HCT116 (cell line): Measurements from ENCODE around the gene DCTN5. TPM values are rescaled to one million over a fixed set of nuclear protein-coding genes. Genes with fewer than 3 reads are reported as not detected.
"Not testable (repeated sequence)": the region's sequence is repeated elsewhere in the genome, so short reads cannot be mapped to it uniquely, and the experiment has no call there.

Experiments
- ATAC-seq: fragments of 200-7000 bp; cut with Tn5 transposase; 2 replicates; pipeline ENCODE4 v1.9.1; 2020; ENCODE audit warnings: mild to moderate bottlenecking, moderate library complexity
- BruUV-seq: library from RNA; stranded (reverse); fragments of 400-500 nt; replicated peaks from 2 replicates; lab custom pipeline; 2021; lab: Mats Ljungman, UMichigan
- CTCF ChIA-PET: fragments of 300-600 bp; sonication (Branson Sonifier 250); formaldehyde crosslinking; loops from one replicate; lab custom pipeline; 2021; ENCODE audit warnings: antibody characterized with exemption; lab: Charles Lee
- POLR2A ChIA-PET: fragments of 300-600, 350-600 bp; sonication (Branson Sonifier 250); formaldehyde crosslinking; loops from one replicate; lab custom pipeline; 2021; ENCODE audit warnings: antibody characterized with exemption; lab: Charles Lee
- RAD21 ChIA-PET, 2 experiments: fragments of 300-600 bp; sonication (Branson Sonifier 250); formaldehyde crosslinking; loops; one replicate each; lab custom pipeline; 2023; ENCODE audit warnings: low total read pairs in 2 of 2; ENCODE audit not compliant: uncharacterized antibody in 2 of 2, unreplicated experiment in 2 of 2, low non-redundant PET in 1 of 2; lab: Charles Lee
- DNase-seq: peaks from one replicate; pipeline ENCODE4 v3.0.0-alpha.2; 2010; ENCODE audit warnings: low read depth, low spot score
- H2AFZ ChIP-seq: fragments of 200-600 bp; shearing (Covaris generic), sonication (generic); 2 replicates; pipeline ENCODE4 v1.6.1; 2017; ENCODE audit warnings: low read depth, mixed run types, mixed read lengths, antibody characterized with exemption, low read length; ENCODE audit not compliant: poor library complexity, severe bottlenecking
- H3K27ac ChIP-seq: 2 replicates; pipeline ENCODE4 v1.5.1; 2012; ENCODE audit warnings: low read depth, low read length
- H3K27me3 ChIP-seq: fragments of 200-600 bp; sonication (generic); 2 replicates; pipeline ENCODE4 v1.6.1; 2016; ENCODE audit warnings: mixed run types, low read length, mixed read lengths; ENCODE audit not compliant: insufficient read depth
- H3K36me3 ChIP-seq, 2 experiments: fragments of 200-500 bp in 1 of 2; fragments of 200-600 bp in 1 of 2; sonication (Bioruptor generic) in 1 of 2; sonication (generic) in 1 of 2; 2 replicates each; pipeline versions ENCODE4 v1.5.1 to v1.6.1; 2014 to 2016; ENCODE audit warnings: low read length in 2 of 2, inconsistent platforms in 1 of 2, mixed read lengths in 1 of 2, mixed run types in 1 of 2; ENCODE audit not compliant: insufficient read depth in 2 of 2, control insufficient read depth in 1 of 2
- H3K4me1 ChIP-seq, 2 experiments: fragments of 200-600 bp in 1 of 2; sonication (generic) in 1 of 2; 2 replicates each; pipeline versions ENCODE4 v1.5.1 to v1.6.1; 2012 to 2017; ENCODE audit warnings: low read length in 2 of 2, inconsistent platforms in 1 of 2, mild to moderate bottlenecking in 1 of 2, mixed read lengths in 1 of 2, mixed run types in 1 of 2, moderate library complexity in 1 of 2; ENCODE audit not compliant: insufficient read depth in 2 of 2, control insufficient read depth in 1 of 2
- H3K4me2 ChIP-seq: fragments of 200-600 bp; sonication (generic); 2 replicates; pipeline ENCODE4 v1.6.1; 2017; ENCODE audit warnings: mixed run types, low read length, mixed read lengths
- H3K4me3 ChIP-seq, 2 experiments: fragments of 200-600 bp in 1 of 2; sonication (generic) in 1 of 2; replicated peaks in 1 of 2; 2 replicates each; pipeline ENCODE4 v1.5.1; 2011 to 2016; ENCODE audit warnings: low read length in 2 of 2, control low read depth in 1 of 2, low read depth in 1 of 2, mild to moderate bottlenecking in 1 of 2, mixed read lengths in 1 of 2, mixed run types in 1 of 2
- H3K79me2 ChIP-seq: fragments of 200-600 bp; sonication (generic); 2 replicates; pipeline ENCODE4 v1.6.1; 2017; ENCODE audit warnings: mild to moderate bottlenecking, mixed run types, low read length, moderate library complexity, mixed read lengths; ENCODE audit not compliant: insufficient read depth
- H3K9ac ChIP-seq: fragments of 200-600 bp; sonication (generic); 2 replicates; pipeline ENCODE4 v1.6.1; 2016; ENCODE audit warnings: low read length, mixed read lengths
- H3K9me2 ChIP-seq: fragments of 200-600 bp; sonication (generic), shearing (Covaris generic); 2 replicates; pipeline ENCODE4 v1.6.1; 2017; ENCODE audit warnings: mixed run types, mild to moderate bottlenecking, moderate library complexity; ENCODE audit not compliant: insufficient read depth
- H3K9me3 ChIP-seq, 2 experiments: fragments of 200-500 bp in 1 of 2; fragments of 200-600 bp in 1 of 2; sonication (Bioruptor generic) in 1 of 2; sonication (generic) in 1 of 2; 2 replicates each; pipeline ENCODE4 v1.6.1; 2014 to 2017; ENCODE audit warnings: low read length in 2 of 2, mixed read lengths in 2 of 2, inconsistent platforms in 1 of 2, low read depth in 1 of 2, mild to moderate bottlenecking in 1 of 2, mixed run types in 1 of 2, moderate library complexity in 1 of 2; ENCODE audit not compliant: control insufficient read depth in 1 of 2, insufficient read depth in 1 of 2
- H4K20me1 ChIP-seq: fragments of 200-600 bp; sonication (generic), shearing (Covaris generic); 2 replicates; pipeline ENCODE4 v1.6.1; 2017; ENCODE audit warnings: mixed run types, mild to moderate bottlenecking, moderate library complexity; ENCODE audit not compliant: insufficient read depth
- EZH2 ChIP-seq: fragments of 200-600 bp; sonication (generic); IDR thresholded peaks from 2 replicates; pipeline ENCODE4 v1.6.1; 2017; ENCODE audit warnings: antibody characterized with exemption, mixed run types
- EZH2phosphoT487 ChIP-seq: fragments of 200-600 bp; IDR thresholded peaks from 2 replicates; pipeline ENCODE4 v1.6.1; 2018; ENCODE audit warnings: antibody characterized with exemption, borderline replicate concordance
- JUND ChIP-seq: IDR thresholded peaks from 2 replicates; pipeline ENCODE4 v1.6.1; 2012
- TCF7L2 ChIP-seq: IDR thresholded peaks from 2 replicates; pipeline ENCODE4 v1.7.0; 2011; ENCODE audit warnings: borderline replicate concordance, inconsistent platforms; ENCODE audit not compliant: insufficient read depth, insufficient read length; ENCODE audit errors: extremely low read depth
- YY1 ChIP-seq: IDR thresholded peaks from 2 replicates; pipeline ENCODE4 v1.6.1; 2011; ENCODE audit warnings: low read length, low read depth, moderate library complexity, mild to moderate bottlenecking; ENCODE audit not compliant: insufficient replicate concordance; ENCODE audit errors: extremely low read depth
- intact Hi-C: fragments of 100-400 bp; cut with micrococcal nuclease; formaldehyde crosslinking; loops from 2 replicates; pipeline ENCODE4 v1.10.0; 2022
- total RNA-seq: library from RNA; stranded (reverse); gene quantifications from one replicate; pipeline ENCODE4 v1.2.1, GENCODE V29; 2021; ENCODE audit not compliant: unreplicated experiment
- TF ChIP-seq, protein P1 (sequence below), 3 experiments: fragments of 200-600 bp in 1 of 3; sonication (generic) in 1 of 3; IDR thresholded peaks in 2 of 3; conservative IDR thresholded peaks in 1 of 3; 2 replicates each; pipeline ENCODE4 v1.5.1; 2012 to 2017; ENCODE audit warnings: low read depth in 2 of 3, low read length in 2 of 3, antibody characterized with exemption in 1 of 3, borderline replicate concordance in 1 of 3, control low read depth in 1 of 3, mild to moderate bottlenecking in 1 of 3, mixed read lengths in 1 of 3, mixed run types in 1 of 3, moderate library complexity in 1 of 3; ENCODE audit not compliant: insufficient read depth in 1 of 3

Gene DCTN5
- total RNA-seq, 1 experiment from 2014 or later: 42.9 TPM

GRCh38 chr16:23609929-23610328, 31.3 kb upstream of the DCTN5 start:
- ChIA-PET RAD21 (no interaction called here), POLR2A (no interaction called here), CTCF (interaction anchor here (2.0 kb wide), 1 partner anchor 13 kb away, joined by 7 read pairs; the partner anchor contains the start of gene NDUFAB1)
- DNase-seq (no peak), ATAC-seq (no peak)
- H3K36me3 ChIP-seq: peaks cover 6 to 8% of the 10 kb centered on the region in 2 experiments; a peak in 2 of 4 replicates
- no peak for TF ChIP-seq YY1
- no peaks in the 10 kb centered on the region for H4K20me1 ChIP-seq
- no peaks in the 10 kb centered on the region for H3K9me3 ChIP-seq
- no peak overlapping the region for H3K9ac ChIP-seq
- no peaks in the 10 kb centered on the region for H3K27me3 ChIP-seq
- H3K79me2 ChIP-seq: no peaks in the 10 kb centered on the region
- H3K9me2 ChIP-seq: no peaks in the 10 kb centered on the region
- no TSS peak for BruUV-seq
- no peak overlapping the region for H3K27ac ChIP-seq
- no peak overlapping the region for H3K4me3 ChIP-seq
- intact Hi-C loops: no loop called here
- H2AFZ ChIP-seq: no peak overlapping the region
- peaks cover 0 to 7% of the 10 kb centered on the region in 2 experiments; a peak in 1 of 4 replicates for H3K4me1 ChIP-seq
- no peak overlapping the region for H3K4me2 ChIP-seq

DNA sequence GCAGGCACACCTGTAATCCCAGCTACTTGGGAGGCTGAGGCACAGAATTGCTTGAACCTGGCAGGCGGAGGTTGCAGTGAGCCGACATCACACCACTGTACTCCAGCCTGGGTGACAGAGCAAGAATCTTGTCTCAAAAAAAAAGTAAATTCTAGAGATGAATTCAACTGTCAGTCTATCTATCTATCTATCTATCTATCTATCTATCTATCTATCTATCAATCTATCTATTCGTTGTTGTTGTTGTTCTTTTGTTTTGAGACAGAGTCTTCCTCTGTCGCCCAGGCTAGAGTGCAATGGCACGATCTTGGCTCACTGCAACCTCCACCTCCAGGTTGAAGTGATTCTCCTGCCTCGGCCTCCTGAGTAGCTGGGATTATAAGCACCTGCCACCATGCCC, 30.4 kb upstream of the DCTN5 start:
- H4K20me1 ChIP-seq, intact Hi-C loops, H3K4me3 ChIP-seq, H2AFZ ChIP-seq, ATAC-seq, BruUV-seq, H3K27me3 ChIP-seq, H3K9me3 ChIP-seq, H3K4me1 ChIP-seq, H3K9me2 ChIP-seq, RAD21 ChIA-PET, H3K9ac ChIP-seq, H3K27ac ChIP-seq, CTCF ChIA-PET, H3K4me2 ChIP-seq, H3K79me2 ChIP-seq, DNase-seq, H3K36me3 ChIP-seq: not testable (repeated sequence)
- POLR2A ChIA-PET: interaction anchor here (0.6 kb wide), 1 partner anchor 755 kb away, joined by 3 read pairs; no protein-coding TSS in a partner anchor

- no peaks in the 10 kb centered on the region for H3K27me3 ChIP-seq
- ChIA-PET POLR2A (no interaction called here), RAD21 (no interaction called here), CTCF (no interaction called here)
- H4K20me1 ChIP-seq: no peaks in the 10 kb centered on the region
- H2AFZ ChIP-seq: no peak overlapping the region
- H3K36me3 ChIP-seq: peaks cover 7 to 10% of the 10 kb centered on the region in 2 experiments; a peak in 2 of 4 replicates
- H3K9me3 ChIP-seq: no peaks in the 10 kb centered on the region
- no peak for ATAC-seq
- peaks cover 0 to 7% of the 10 kb centered on the region in 2 experiments; a peak in 1 of 4 replicates for H3K4me1 ChIP-seq
- H3K79me2 ChIP-seq: no peaks in the 10 kb centered on the region
- H3K9me2 ChIP-seq: no peaks in the 10 kb centered on the region
- no TSS peak for BruUV-seq
- TF ChIP-seq JUND (no peak), EZH2phosphoT487 (no peak), EZH2 (no peak), TCF7L2 (no peak)
- TF ChIP-seq, protein P1, sequence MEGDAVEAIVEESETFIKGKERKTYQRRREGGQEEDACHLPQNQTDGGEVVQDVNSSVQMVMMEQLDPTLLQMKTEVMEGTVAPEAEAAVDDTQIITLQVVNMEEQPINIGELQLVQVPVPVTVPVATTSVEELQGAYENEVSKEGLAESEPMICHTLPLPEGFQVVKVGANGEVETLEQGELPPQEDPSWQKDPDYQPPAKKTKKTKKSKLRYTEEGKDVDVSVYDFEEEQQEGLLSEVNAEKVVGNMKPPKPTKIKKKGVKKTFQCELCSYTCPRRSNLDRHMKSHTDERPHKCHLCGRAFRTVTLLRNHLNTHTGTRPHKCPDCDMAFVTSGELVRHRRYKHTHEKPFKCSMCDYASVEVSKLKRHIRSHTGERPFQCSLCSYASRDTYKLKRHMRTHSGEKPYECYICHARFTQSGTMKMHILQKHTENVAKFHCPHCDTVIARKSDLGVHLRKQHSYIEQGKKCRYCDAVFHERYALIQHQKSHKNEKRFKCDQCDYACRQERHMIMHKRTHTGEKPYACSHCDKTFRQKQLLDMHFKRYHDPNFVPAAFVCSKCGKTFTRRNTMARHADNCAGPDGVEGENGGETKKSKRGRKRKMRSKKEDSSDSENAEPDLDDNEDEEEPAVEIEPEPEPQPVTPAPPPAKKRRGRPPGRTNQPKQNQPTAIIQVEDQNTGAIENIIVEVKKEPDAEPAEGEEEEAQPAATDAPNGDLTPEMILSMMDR (IDR thresholded peaks at IDR 0.05 in 2 of 3, conservative IDR thresholded peaks at IDR 0.05 in 1 of 3; ENCODE audit: borderline replicate concordance in 1 of 3, insufficient read depth in 1 of 3, low read depth in 2 of 3, low read length in 2 of 3): no peak
- TF ChIP-seq, all 23 proteins: peak for 0
- no peak for DNase-seq
- H3K9ac ChIP-seq: no peak overlapping the region
- no peak overlapping the region for H3K4me3 ChIP-seq
- no peak overlapping the region for H3K27ac ChIP-seq
- no peak overlapping the region for H3K4me2 ChIP-seq
- intact Hi-C loops: no loop called here
These were observed 29.3 kb upstream of the DCTN5 start for GRCh38 chr16:23611936-23612335.
